ENCODE measurements around the gene SSBP4.

SSBP4 gene

GRCh38 chr19:18406749-18407148 lies 12.4 kb upstream of the SSBP4 start:
- DNase-seq (ENCODE audit: extremely low spot score), result no peak
- TF ChIP-seq TARDBP (IDR thresholded peaks at IDR 0.05), result no peak
- no peak for TF ChIP-seq FOXA1 (IDR thresholded peaks at IDR 0.05)
- TF ChIP-seq PKNOX1 (IDR thresholded peaks at IDR 0.05), result no peak
- no peak for TF ChIP-seq LEF1 (IDR thresholded peaks at IDR 0.05; ENCODE audit: borderline replicate concordance)
- TF ChIP-seq FOXM1 (IDR thresholded peaks at IDR 0.05; ENCODE audit: borderline replicate concordance), result no peak
- no peak for TF ChIP-seq L3MBTL2 (conservative IDR thresholded peaks at IDR 0.05)
- no peak for TF ChIP-seq SP1 (IDR thresholded peaks at IDR 0.05)
- no peak for TF ChIP-seq NFRKB (IDR thresholded peaks at IDR 0.05)
- no peak for TF ChIP-seq FOXK2 (IDR thresholded peaks at IDR 0.05)
- no peak for TF ChIP-seq SUZ12 (IDR thresholded peaks at IDR 0.05)
- no peak for TF ChIP-seq ELF4 (IDR thresholded peaks at IDR 0.05)
- no peak for TF ChIP-seq ZNF384 (IDR thresholded peaks at IDR 0.05)
- TF ChIP-seq HDGF (IDR thresholded peaks at IDR 0.05; ENCODE audit: borderline replicate concordance), result no peak
- TF ChIP-seq ARNT (IDR thresholded peaks at IDR 0.05), result no peak
- TF ChIP-seq BHLHE40 (IDR thresholded peaks at IDR 0.05; ENCODE audit: borderline replicate concordance), result no peak
- TF ChIP-seq CTBP1 (IDR thresholded peaks at IDR 0.05; ENCODE audit: borderline replicate concordance), result no peak
- ChIA-PET CTCF (no interaction called here), POLR2A (no interaction called here)

GRCh38 chr19:18408053-18408476 lies 11.1 kb upstream of the SSBP4 start:
- DNase-seq (ENCODE audit: extremely low spot score), result peak; percentile 55
- CTCF ChIA-PET, result no interaction called here
- POLR2A ChIA-PET, result no interaction called here
- no peak for TF ChIP-seq BHLHE40 (IDR thresholded peaks at IDR 0.05; ENCODE audit: borderline replicate concordance)
- no peak for TF ChIP-seq HDGF (IDR thresholded peaks at IDR 0.05; ENCODE audit: borderline replicate concordance)
- TF ChIP-seq PKNOX1 (IDR thresholded peaks at IDR 0.05), result no peak
- TF ChIP-seq SP1 (IDR thresholded peaks at IDR 0.05), result no peak
- TF ChIP-seq FOXK2 (IDR thresholded peaks at IDR 0.05), result no peak
- no peak for TF ChIP-seq NFRKB (IDR thresholded peaks at IDR 0.05)
- TF ChIP-seq L3MBTL2 (conservative IDR thresholded peaks at IDR 0.05), result no peak
- no peak for TF ChIP-seq LEF1 (IDR thresholded peaks at IDR 0.05; ENCODE audit: borderline replicate concordance)
- no peak for TF ChIP-seq FOXA1 (IDR thresholded peaks at IDR 0.05)
- TF ChIP-seq TARDBP (IDR thresholded peaks at IDR 0.05), result no peak

GRCh38 chr19:18412610-18413239 lies 6.5 kb upstream of the SSBP4 start:
- POLR2A ChIA-PET, result interaction anchor here (1.7 kb wide), 1 partner anchor 131 kb away, joined by 7 read pairs; the partner anchor contains the start of gene JUND
- no peak for TF ChIP-seq L3MBTL2 (conservative IDR thresholded peaks at IDR 0.05)
- TF ChIP-seq FOXA1 (IDR thresholded peaks at IDR 0.05), result no peak
- no peak for TF ChIP-seq ARNT (IDR thresholded peaks at IDR 0.05)
- no peak for TF ChIP-seq PKNOX1 (IDR thresholded peaks at IDR 0.05)
- no peak for TF ChIP-seq BHLHE40 (IDR thresholded peaks at IDR 0.05; ENCODE audit: borderline replicate concordance)
- no peak for TF ChIP-seq ELF4 (IDR thresholded peaks at IDR 0.05)
- no peak for TF ChIP-seq NFRKB (IDR thresholded peaks at IDR 0.05)
- CTCF ChIA-PET, result interaction anchor here (0.6 to 1.7 kb wide), 2 partner anchors 28 to 63 kb away, joined by 3 to 5 read pairs; no protein-coding TSS in a partner anchor

GRCh38 chr19:18414504-18415177 lies 4.6 kb upstream of the SSBP4 start:
- TF ChIP-seq NFRKB (IDR thresholded peaks at IDR 0.05) (no peak), ARNT (IDR thresholded peaks at IDR 0.05) (no peak), FOXM1 (IDR thresholded peaks at IDR 0.05; ENCODE audit: borderline replicate concordance) (no peak)
- POLR2A ChIA-PET, result interaction anchor here (0.7 to 5.3 kb wide), 4 partner anchors 92 to 134 kb away, joined by 3 to 56 read pairs (median 6); partner anchors contain the start of genes JUND and LSM4
- CTCF ChIA-PET, result interaction anchor here (0.5 to 2.1 kb wide), 3 partner anchors 26 to 230 kb away, joined by 3 to 9 read pairs (median 3); no protein-coding TSS in a partner anchor
- DNase-seq (ENCODE audit: extremely low spot score), result no peak

More at GRCh38 chr19:18412610-18413239, 6.5 kb upstream of the SSBP4 start:
- no peak for DNase-seq (ENCODE audit: extremely low spot score)

GRCh38 chr19:18415178-18415867 lies 3.9 kb upstream of the SSBP4 start:
- POLR2A ChIA-PET, result interaction anchor here (0.7 to 5.3 kb wide), 4 partner anchors 66 to 135 kb away, joined by 3 to 56 read pairs (median 5); partner anchors contain the start of genes JUND and LSM4
- TF ChIP-seq L3MBTL2 (conservative IDR thresholded peaks at IDR 0.05), result no peak
- TF ChIP-seq SUZ12 (IDR thresholded peaks at IDR 0.05), result no peak
- no peak for TF ChIP-seq FOXA1 (IDR thresholded peaks at IDR 0.05)
- no peak for TF ChIP-seq FOXK2 (IDR thresholded peaks at IDR 0.05)
- TF ChIP-seq LEF1 (IDR thresholded peaks at IDR 0.05; ENCODE audit: borderline replicate concordance), result no peak
- CTCF ChIA-PET, result interaction anchor here (0.8 to 2.1 kb wide), 5 partner anchors 26 to 136 kb away, joined by 3 to 9 read pairs (median 3); partner anchors contain the start of gene GDF15
- no peak for DNase-seq (ENCODE audit: extremely low spot score)

Measured in HEK293T (cell line).